Spinal cord (tissue), 10 donors: Measurements from ENCODE around the gene LRRC18. TPM values are rescaled to one million over a fixed set of nuclear protein-coding genes. Genes with fewer than 3 reads are reported as not detected.

Source experiments
- DNase-seq, 6 donors: peaks; one replicate each; pipeline versions ENCODE4 v3.0.0 to v3.0.0-alpha.2; 2013 to 2015; ENCODE audit warnings: low spot score in 6 of 6, low read depth in 4 of 6
- H3K27ac ChIP-seq: one replicate; pipeline ENCODE4 v1.5.1; 2013; ENCODE audit warnings: low read depth, low read length, control low read depth
- H3K27me3 ChIP-seq: one replicate; pipeline ENCODE4 v1.6.1; 2013; ENCODE audit warnings: low read length; ENCODE audit not compliant: control insufficient read depth, insufficient read depth
- H3K36me3 ChIP-seq: one replicate; pipeline ENCODE4 v1.6.1; 2013; ENCODE audit warnings: low read length; ENCODE audit not compliant: control insufficient read depth, insufficient read depth
- H3K4me1 ChIP-seq: one replicate; pipeline ENCODE4 v1.6.1; 2013; ENCODE audit warnings: low read length; ENCODE audit not compliant: control insufficient read depth, insufficient read depth
- H3K4me3 ChIP-seq: one replicate; pipeline ENCODE4 v1.5.1; 2013; ENCODE audit warnings: low read depth, low read length, control low read depth
- H3K9me3 ChIP-seq: one replicate; pipeline ENCODE4 v1.6.1; 2013; ENCODE audit warnings: low read length; ENCODE audit not compliant: control insufficient read depth, insufficient read depth
- WGBS: methylation state at CpG from one replicate; pipeline ENCODE4 v1.1.5; 2013; ENCODE audit warnings: missing lambda C conversion rate; ENCODE audit not compliant: insufficient coverage; 5-methylcytosine and 5-hydroxymethylcytosine counted together
- polyA plus RNA-seq, 2 donors: library from polyadenylated mRNA; unstranded; fragments of 120-200 nt; gene quantifications; one replicate each; pipeline ENCODE4 v1.2.1, GENCODE V29; 2013; ENCODE audit not compliant: insufficient read length in 2 of 2
- small RNA-seq: library from RNA; depleted of rRNA; stranded (forward); fragments of <200 nt; gene quantifications from one replicate; pipeline ENCODE3, GENCODE V24; 2014; ENCODE audit warnings: low replicate concordance
- total RNA-seq, 2 donors: library from RNA; depleted of rRNA in 1 of 2; stranded (reverse); fragments of 120-200 nt in 1 of 2; fragments of >200 nt in 1 of 2; gene quantifications; one replicate each; pipeline versions ENCODE4 v1.2.3 to v1.2.4, GENCODE V29; 2013 to 2014
- donor health status: healthy.

LRRC18 gene
- total and polyA plus RNA-seq, 4 donors = 0.62 to 1.2 (median 1.0) TPM; not detected in 1

- no peaks in the 10 kb centered on the region for H3K36me3 ChIP-seq
- WGBS = 90% methylated on average over 3 of the region's 3 CpGs
- DNase-seq = no peak
- H3K27me3 ChIP-seq = no peaks in the 10 kb centered on the region
- no peaks in the 10 kb centered on the region for H3K4me1 ChIP-seq
- no peak overlapping the region for H3K27ac ChIP-seq
- no peak overlapping the region for H3K4me3 ChIP-seq
- no peaks in the 10 kb centered on the region for H3K9me3 ChIP-seq
Observed at GRCh38 chr10:48878091-48878490, 61.5 kb downstream of the LRRC18 start.

- no peak overlapping the region for H3K4me3 ChIP-seq
- DNase-seq = no peak
- H3K27ac ChIP-seq = no peak overlapping the region
- H3K4me1 ChIP-seq = no peaks in the 10 kb centered on the region
- WGBS = no CpG with 5 or more reads among the region's 1 CpG
- H3K9me3 ChIP-seq = no peaks in the 10 kb centered on the region
- H3K36me3 ChIP-seq = no peaks in the 10 kb centered on the region
- no peaks in the 10 kb centered on the region for H3K27me3 ChIP-seq
Observed at GRCh38 chr10:48872234-48872633, 67.4 kb downstream of the LRRC18 start.

Small RNA genes lying within 50 kb of the gene (small RNA-seq; reads per million reads assigned to genes)
- gene MIR4294 = not detected

Other genes with a start within 250 kb of the LRRC18 start
- 10 to 100 TPM; 29.9 to 40.5 TPM for gene VSTM4, start 175.7 kb upstream of the LRRC18 start, total RNA-seq
- gene VSTM4, start 175.7 kb upstream of the LRRC18 start, polyA plus RNA-seq = 10 to 100 TPM; 16.7 to 19.2 TPM
- not detected for gene FAM170B, start 194.2 kb upstream of the LRRC18 start, total RNA-seq
- not detected for gene FAM170B, start 194.2 kb upstream of the LRRC18 start, polyA plus RNA-seq
- 10 to 100 TPM in 1 of 2 donors, 1 to 10 TPM in 1; 8.5 to 10.9 TPM for gene TMEM273, start 248.6 kb upstream of the LRRC18 start, total RNA-seq
- 1 to 10 TPM; 3.5 to 4.8 TPM for gene TMEM273, start 248.6 kb upstream of the LRRC18 start, polyA plus RNA-seq